Astrocyte of the spinal cord (primary cell): Measurements from ENCODE around the gene GAS7.

Experiments used
- DNase-seq: peaks from one replicate; pipeline ENCODE4 v3.0.0; 2011; ENCODE audit warnings: low read depth, low spot score
- H3K4me3 ChIP-seq: 2 replicates; pipeline ENCODE4 v1.5.1; 2011; ENCODE audit warnings: low read depth, mild to moderate bottlenecking, low read length, moderate library complexity
- CTCF ChIP-seq: IDR thresholded peaks from 2 replicates; pipeline ENCODE4 v1.5.1; 2012; ENCODE audit warnings: low read depth, mild to moderate bottlenecking, low read length, inconsistent platforms
- in situ Hi-C: cut with HindIII; loops from 2 replicates; pipeline ENCODE4 v1.10.0; 2017; ENCODE audit warnings: low sequenced_read_pairs

GAS7 gene

DNA sequence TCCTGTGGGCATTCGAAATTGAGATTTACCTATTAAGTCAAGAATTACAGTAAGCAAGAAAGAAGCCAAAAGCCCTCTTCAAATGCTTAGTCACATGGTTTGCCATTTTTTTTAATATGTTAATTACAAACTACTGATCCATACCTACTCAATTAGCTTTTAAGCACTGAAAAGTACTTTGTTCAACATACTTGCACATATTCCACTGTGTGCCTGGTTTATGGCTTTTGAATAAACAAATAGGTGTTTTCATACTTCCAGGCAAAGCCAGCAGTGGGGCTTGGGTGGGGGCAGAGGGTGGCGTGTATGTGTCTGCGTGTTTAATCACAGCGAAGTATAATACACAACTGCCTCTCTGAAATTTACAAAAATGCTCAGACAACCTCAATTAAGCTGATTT lies 51.4 kb downstream of the GAS7 start:
- in situ Hi-C loops, result no loop called here
- TF ChIP-seq CTCF, result no peak
- no peak overlapping the region for H3K4me3 ChIP-seq
- no peak for DNase-seq

DNA sequence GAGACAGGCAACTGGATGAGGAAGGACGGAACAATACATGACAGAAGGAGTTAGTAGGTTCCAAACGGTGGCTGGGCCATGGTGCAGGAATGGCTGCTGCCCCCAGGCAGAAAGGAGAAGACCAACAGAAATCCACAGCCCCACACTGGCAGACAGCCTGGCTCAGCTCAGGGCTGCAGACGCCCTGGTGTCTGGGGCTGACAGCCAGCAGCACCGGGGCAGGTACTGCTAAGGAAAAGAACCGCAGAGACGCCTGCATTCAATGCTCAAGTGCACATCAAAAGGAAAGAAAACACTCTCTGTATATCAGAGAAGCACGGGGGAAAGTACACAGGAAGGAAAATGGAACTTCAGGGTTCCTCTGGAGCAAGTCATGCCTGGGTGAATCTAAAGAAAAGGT lies 53.4 kb downstream of the GAS7 start:
- no peak for DNase-seq
- in situ Hi-C loops, result no loop called here
- H3K4me3 ChIP-seq, result no peak overlapping the region
- no peak for TF ChIP-seq CTCF

DNA sequence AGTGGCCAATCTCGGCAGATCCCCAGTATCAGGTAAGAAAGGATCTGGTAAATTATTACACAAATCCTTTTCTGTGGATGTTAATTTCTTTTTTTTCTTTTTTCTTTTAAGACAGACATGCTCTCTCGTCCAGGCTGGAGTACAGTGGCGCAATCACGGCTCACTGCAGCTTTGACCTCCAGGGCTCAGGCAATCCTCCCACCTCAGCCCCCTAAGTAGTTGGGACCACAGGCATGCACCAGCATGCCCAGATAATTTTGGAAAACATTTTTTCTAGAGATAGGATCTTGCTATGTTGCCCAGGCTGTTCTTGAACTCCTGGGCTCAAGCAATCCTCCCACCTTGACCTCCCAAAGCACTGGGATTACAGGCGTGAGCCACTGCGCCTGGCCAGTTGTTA lies 54.0 kb downstream of the GAS7 start:
- no peak for DNase-seq
- in situ Hi-C loops, result no loop called here
- H3K4me3 ChIP-seq, result no peak overlapping the region
- no peak for TF ChIP-seq CTCF

- in situ Hi-C loops, result no loop called here
- DNase-seq, result no peak
- no peak overlapping the region for H3K4me3 ChIP-seq
- TF ChIP-seq CTCF, result no peak
Measured at GRCh38 chr17:10141436-10141835, 57.0 kb downstream of the GAS7 start.

DNA sequence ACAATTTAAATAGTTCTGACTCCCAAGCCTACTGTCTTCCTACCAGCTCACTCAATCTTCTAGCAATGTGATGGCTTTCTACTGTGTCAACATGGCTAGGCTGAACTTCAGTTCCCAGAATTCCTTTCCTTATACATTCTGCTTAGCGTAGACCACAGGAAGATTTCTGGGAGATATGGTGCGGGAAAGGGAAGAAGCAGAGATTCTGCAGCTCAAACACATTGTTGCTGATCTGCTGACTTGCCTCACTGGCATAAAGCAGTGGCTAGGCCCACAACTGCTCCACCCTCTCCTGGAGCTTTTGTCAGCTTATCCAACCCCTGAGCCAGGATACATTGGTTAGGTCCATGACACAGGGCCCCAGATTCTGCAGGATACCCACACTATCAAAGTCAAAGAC lies 58.8 kb downstream of the GAS7 start:
- no peak for DNase-seq
- no peak for TF ChIP-seq CTCF
- in situ Hi-C loops, result no loop called here
- no peak overlapping the region for H3K4me3 ChIP-seq

GRCh38 chr17:10136258-10136981 lies 62.0 kb downstream of the GAS7 start:
- TF ChIP-seq CTCF, result no peak
- in situ Hi-C loops, result no loop called here
- DNase-seq, result no peak
- no peak overlapping the region for H3K4me3 ChIP-seq
